H1 (cell line): ENCODE measurements around the gene MRPL42. TPM values are rescaled to one million over a fixed set of nuclear protein-coding genes. Genes with fewer than 3 reads are reported as not detected.

Experiments used
- PHF8 ChIP-seq: fragments of 200-600 bp; sonication (generic); conservative IDR thresholded peaks from 2 replicates; pipeline ENCODE4 v1.7.1; 2012; ENCODE audit warnings: low read depth, mild to moderate bottlenecking, inconsistent platforms, low read length, moderate library complexity
- polyA plus RNA-seq, 7 experiments: library from polyadenylated mRNA; depleted of rRNA in 3 of 7; stranded (reverse) in 5 of 7; unstranded in 2 of 7; fragments of >200 nt in 5 of 7; fragments of 200-250 nt in 2 of 7; gene quantifications; 1 replicate in 5 of 7; 2 replicates in 1 of 7; 4 replicates in 1 of 7; pipeline versions ENCODE4 v1.2.1 to v1.2.3, GENCODE V29; 2011 to 2013; ENCODE audit warnings: missing spikeins in 2 of 7, mixed read lengths in 2 of 7
- total RNA-seq: library from RNA; stranded (reverse); fragmentation: NEBNext Ultra II Directional; extraction: Animal tissue kit (Norgen Biotek cat#: 25700); gene quantifications from 2 replicates; pipeline ENCODE4 v1.2.1, GENCODE V29; 2021
- TF ChIP-seq, protein P1 (sequence below): fragments of 300-600 bp; sonication (generic); IDR thresholded peaks from 2 replicates; pipeline ENCODE4 v1.7.1; 2012; ENCODE audit warnings: low read length, moderate library complexity, mild to moderate bottlenecking, inconsistent platforms; ENCODE audit not compliant: insufficient replicate concordance

The MRPL42 gene
- total and polyA plus RNA-seq, 2 of the 8 experiments (the other 6 are each of a cell fraction or from before 2014, with no cell fraction given) = 110 to 176 TPM

DNA sequence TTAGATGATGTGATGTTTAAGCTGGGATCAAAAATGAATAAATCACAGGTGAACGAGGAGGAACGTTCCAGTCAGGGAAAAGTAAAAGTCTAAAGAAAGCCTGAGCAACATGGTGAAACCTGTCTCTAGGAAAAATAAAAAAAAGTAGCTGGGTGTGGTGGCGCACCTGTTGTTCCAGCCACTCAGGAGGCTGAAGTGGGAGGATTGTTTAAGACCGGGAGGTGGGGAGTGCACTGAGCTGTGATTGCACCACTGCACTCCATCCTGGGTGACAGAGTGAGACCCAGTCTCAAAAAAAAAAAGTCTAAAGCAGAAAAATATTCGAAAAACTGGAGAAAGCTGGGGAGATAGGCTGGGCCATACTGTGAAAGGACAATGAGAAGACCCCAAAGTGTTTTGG, 66.0 kb downstream of the MRPL42 start (continued):
- TF ChIP-seq, protein P1, sequence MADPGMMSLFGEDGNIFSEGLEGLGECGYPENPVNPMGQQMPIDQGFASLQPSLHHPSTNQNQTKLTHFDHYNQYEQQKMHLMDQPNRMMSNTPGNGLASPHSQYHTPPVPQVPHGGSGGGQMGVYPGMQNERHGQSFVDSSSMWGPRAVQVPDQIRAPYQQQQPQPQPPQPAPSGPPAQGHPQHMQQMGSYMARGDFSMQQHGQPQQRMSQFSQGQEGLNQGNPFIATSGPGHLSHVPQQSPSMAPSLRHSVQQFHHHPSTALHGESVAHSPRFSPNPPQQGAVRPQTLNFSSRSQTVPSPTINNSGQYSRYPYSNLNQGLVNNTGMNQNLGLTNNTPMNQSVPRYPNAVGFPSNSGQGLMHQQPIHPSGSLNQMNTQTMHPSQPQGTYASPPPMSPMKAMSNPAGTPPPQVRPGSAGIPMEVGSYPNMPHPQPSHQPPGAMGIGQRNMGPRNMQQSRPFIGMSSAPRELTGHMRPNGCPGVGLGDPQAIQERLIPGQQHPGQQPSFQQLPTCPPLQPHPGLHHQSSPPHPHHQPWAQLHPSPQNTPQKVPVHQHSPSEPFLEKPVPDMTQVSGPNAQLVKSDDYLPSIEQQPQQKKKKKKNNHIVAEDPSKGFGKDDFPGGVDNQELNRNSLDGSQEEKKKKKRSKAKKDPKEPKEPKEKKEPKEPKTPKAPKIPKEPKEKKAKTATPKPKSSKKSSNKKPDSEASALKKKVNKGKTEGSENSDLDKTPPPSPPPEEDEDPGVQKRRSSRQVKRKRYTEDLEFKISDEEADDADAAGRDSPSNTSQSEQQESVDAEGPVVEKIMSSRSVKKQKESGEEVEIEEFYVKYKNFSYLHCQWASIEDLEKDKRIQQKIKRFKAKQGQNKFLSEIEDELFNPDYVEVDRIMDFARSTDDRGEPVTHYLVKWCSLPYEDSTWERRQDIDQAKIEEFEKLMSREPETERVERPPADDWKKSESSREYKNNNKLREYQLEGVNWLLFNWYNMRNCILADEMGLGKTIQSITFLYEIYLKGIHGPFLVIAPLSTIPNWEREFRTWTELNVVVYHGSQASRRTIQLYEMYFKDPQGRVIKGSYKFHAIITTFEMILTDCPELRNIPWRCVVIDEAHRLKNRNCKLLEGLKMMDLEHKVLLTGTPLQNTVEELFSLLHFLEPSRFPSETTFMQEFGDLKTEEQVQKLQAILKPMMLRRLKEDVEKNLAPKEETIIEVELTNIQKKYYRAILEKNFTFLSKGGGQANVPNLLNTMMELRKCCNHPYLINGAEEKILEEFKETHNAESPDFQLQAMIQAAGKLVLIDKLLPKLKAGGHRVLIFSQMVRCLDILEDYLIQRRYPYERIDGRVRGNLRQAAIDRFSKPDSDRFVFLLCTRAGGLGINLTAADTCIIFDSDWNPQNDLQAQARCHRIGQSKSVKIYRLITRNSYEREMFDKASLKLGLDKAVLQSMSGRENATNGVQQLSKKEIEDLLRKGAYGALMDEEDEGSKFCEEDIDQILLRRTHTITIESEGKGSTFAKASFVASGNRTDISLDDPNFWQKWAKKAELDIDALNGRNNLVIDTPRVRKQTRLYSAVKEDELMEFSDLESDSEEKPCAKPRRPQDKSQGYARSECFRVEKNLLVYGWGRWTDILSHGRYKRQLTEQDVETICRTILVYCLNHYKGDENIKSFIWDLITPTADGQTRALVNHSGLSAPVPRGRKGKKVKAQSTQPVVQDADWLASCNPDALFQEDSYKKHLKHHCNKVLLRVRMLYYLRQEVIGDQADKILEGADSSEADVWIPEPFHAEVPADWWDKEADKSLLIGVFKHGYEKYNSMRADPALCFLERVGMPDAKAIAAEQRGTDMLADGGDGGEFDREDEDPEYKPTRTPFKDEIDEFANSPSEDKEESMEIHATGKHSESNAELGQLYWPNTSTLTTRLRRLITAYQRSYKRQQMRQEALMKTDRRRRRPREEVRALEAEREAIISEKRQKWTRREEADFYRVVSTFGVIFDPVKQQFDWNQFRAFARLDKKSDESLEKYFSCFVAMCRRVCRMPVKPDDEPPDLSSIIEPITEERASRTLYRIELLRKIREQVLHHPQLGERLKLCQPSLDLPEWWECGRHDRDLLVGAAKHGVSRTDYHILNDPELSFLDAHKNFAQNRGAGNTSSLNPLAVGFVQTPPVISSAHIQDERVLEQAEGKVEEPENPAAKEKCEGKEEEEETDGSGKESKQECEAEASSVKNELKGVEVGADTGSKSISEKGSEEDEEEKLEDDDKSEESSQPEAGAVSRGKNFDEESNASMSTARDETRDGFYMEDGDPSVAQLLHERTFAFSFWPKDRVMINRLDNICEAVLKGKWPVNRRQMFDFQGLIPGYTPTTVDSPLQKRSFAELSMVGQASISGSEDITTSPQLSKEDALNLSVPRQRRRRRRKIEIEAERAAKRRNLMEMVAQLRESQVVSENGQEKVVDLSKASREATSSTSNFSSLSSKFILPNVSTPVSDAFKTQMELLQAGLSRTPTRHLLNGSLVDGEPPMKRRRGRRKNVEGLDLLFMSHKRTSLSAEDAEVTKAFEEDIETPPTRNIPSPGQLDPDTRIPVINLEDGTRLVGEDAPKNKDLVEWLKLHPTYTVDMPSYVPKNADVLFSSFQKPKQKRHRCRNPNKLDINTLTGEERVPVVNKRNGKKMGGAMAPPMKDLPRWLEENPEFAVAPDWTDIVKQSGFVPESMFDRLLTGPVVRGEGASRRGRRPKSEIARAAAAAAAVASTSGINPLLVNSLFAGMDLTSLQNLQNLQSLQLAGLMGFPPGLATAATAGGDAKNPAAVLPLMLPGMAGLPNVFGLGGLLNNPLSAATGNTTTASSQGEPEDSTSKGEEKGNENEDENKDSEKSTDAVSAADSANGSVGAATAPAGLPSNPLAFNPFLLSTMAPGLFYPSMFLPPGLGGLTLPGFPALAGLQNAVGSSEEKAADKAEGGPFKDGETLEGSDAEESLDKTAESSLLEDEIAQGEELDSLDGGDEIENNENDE = no peak
- no peak for TF ChIP-seq PHF8
